HG03196 (cell line): ENCODE measurements around the gene EPAS1.

Source experiments
- ATAC-seq: cut with Tn5 transposase; IDR thresholded peaks from one replicate; pipeline ENCODE4 v1.9.1; 2021; ENCODE audit not compliant: unreplicated experiment

Gene EPAS1

GRCh38 chr2:46434851-46435273, 137.7 kb downstream of the EPAS1 start:
- ATAC-seq: no peak

- no peak for ATAC-seq
Observed at GRCh38 chr2:46435353-46435752, 138.1 kb downstream of the EPAS1 start.

- no peak for ATAC-seq
Observed at GRCh38 chr2:46435796-46436360, 138.7 kb downstream of the EPAS1 start.
